K562 (cell line): ENCODE measurements around the gene SYNE2. TPM values are rescaled to one million over a fixed set of nuclear protein-coding genes. Genes with fewer than 3 reads are reported as not detected.

Experiments used
- ATAC-seq: fragments of 200-7000 bp; cut with Tn5 transposase; 3 replicates; pipeline ENCODE4 v1.9.1; 2020; ENCODE audit warnings: moderate library complexity
- BruUV-seq: library from RNA; stranded (reverse); fragments of 400-500 nt; replicated peaks from 2 replicates; lab custom pipeline; 2021; lab: Mats Ljungman, UMichigan
- CTCF ChIA-PET: fragments of 300-600 bp; formaldehyde crosslinking; extraction: SDS; loops from one replicate; lab custom pipeline; 2021; ENCODE audit warnings: low intra/inter-chr PET ratio; lab: Yijun Ruan, JAX
- POLR2A ChIA-PET: fragments of 300-600, 350-650 bp; sonication (Branson Sonifier 250); formaldehyde crosslinking; extraction: SDS; loops from one replicate; lab custom pipeline; 2021; ENCODE audit warnings: antibody characterized with exemption, inconsistent platforms; lab: Yijun Ruan, JAX
- DNase-seq, 4 experiments: peaks; one replicate each; pipeline versions ENCODE4 v3.0.0 to v3.0.0-alpha.2; 2011 to 2018; ENCODE audit warnings: low spot score in 3 of 4, mixed read lengths in 3 of 4; ENCODE audit errors: extremely low read depth in 1 of 4
- FAIRE-seq: peaks from 2 replicates; lab custom pipeline; 2011; peaks lifted over from hg19 to GRCh38; lab: Jason Lieb, UNC
- H2AFZ ChIP-seq: 2 replicates; pipeline ENCODE4 v1.6.0; 2011; ENCODE audit warnings: low read depth, low read length, control low read depth, inconsistent platforms
- H3K27ac ChIP-seq: fragments of 200-600 bp; 3 replicates; pipeline ENCODE4 v1.8.0; 2011; ENCODE audit warnings: low read depth, mild to moderate bottlenecking, control low read depth, inconsistent platforms, low read length, moderate library complexity, mixed read lengths; ENCODE audit errors: extremely low read depth
- H3K27me3 ChIP-seq, 2 experiments: fragments of 300-600 bp in 1 of 2; 2 replicates in 1 of 2; 3 replicates in 1 of 2; pipeline versions ENCODE4 v1.6.0 to v1.8.0; 2011; ENCODE audit warnings: inconsistent platforms in 2 of 2, low read length in 2 of 2, mild to moderate bottlenecking in 1 of 2, mixed read lengths in 1 of 2, moderate library complexity in 1 of 2; ENCODE audit not compliant: control insufficient read depth in 2 of 2, insufficient read depth in 2 of 2
- H3K36me3 ChIP-seq: fragments of 300-600 bp; 3 replicates; pipeline ENCODE4 v1.8.0; 2011; ENCODE audit warnings: mild to moderate bottlenecking, low read length, inconsistent platforms; ENCODE audit not compliant: control insufficient read depth, insufficient read depth
- H3K4me1 ChIP-seq, 2 experiments: fragments of 200-600 bp in 1 of 2; replicated peaks in 1 of 2; 2 replicates in 1 of 2; 3 replicates in 1 of 2; pipeline versions ENCODE4 v1.5.1 to v1.8.0; 2011; ENCODE audit warnings: inconsistent platforms in 2 of 2, low read length in 2 of 2, mild to moderate bottlenecking in 1 of 2, mixed read lengths in 1 of 2, moderate library complexity in 1 of 2; ENCODE audit not compliant: control insufficient read depth in 2 of 2, insufficient read depth in 2 of 2
- H3K4me2 ChIP-seq: 2 replicates; pipeline ENCODE4 v1.6.1; 2011; ENCODE audit warnings: low read length, control low read depth, inconsistent platforms, mixed read lengths; ENCODE audit not compliant: insufficient read depth
- H3K4me3 ChIP-seq: fragments of 200-600 bp; sonication (generic), shearing (Covaris generic); 2 replicates; pipeline ENCODE4 v1.5.1; 2016; ENCODE audit warnings: control low read depth, inconsistent platforms
- H3K79me2 ChIP-seq: fragments of 200-600 bp; 3 replicates; pipeline ENCODE4 v1.8.0; 2011; ENCODE audit warnings: low read length, inconsistent platforms; ENCODE audit not compliant: control insufficient read depth, insufficient read depth
- H3K9ac ChIP-seq, 2 experiments: 2 replicates each; pipeline versions ENCODE4 v1.6.0 to v1.6.1; 2011; ENCODE audit warnings: low read depth in 2 of 2, low read length in 2 of 2, control low read depth in 1 of 2, inconsistent platforms in 1 of 2, mild to moderate bottlenecking in 1 of 2, mixed read lengths in 1 of 2; ENCODE audit not compliant: insufficient read depth in 1 of 2
- H3K9me1 ChIP-seq: one replicate; pipeline ENCODE4 v1.6.0; 2011; ENCODE audit warnings: inconsistent platforms, mild to moderate bottlenecking, low read length, moderate library complexity; ENCODE audit not compliant: control insufficient read depth, insufficient read depth
- H3K9me3 ChIP-seq: replicated peaks from 2 replicates; pipeline ENCODE4 v1.5.1; 2011; ENCODE audit warnings: low read depth, low read length, inconsistent platforms; ENCODE audit not compliant: control insufficient read depth, insufficient read depth
- H4K20me1 ChIP-seq: replicated peaks from 2 replicates; pipeline ENCODE4 v1.6.1; 2011; ENCODE audit warnings: low read length, inconsistent platforms, mixed read lengths; ENCODE audit not compliant: control insufficient read depth, insufficient read depth
- HMGXB4 ChIP-seq: sonication (generic); formaldehyde crosslinking; IDR thresholded peaks from 2 replicates; pipeline ENCODE4 v1.8.1; 2023; ENCODE audit warnings: mild to moderate bottlenecking, missing genetic modification reagents
- MAFF ChIP-seq: IDR thresholded peaks from 2 replicates; pipeline ENCODE4 v1.6.1; 2012; ENCODE audit warnings: low read length, improper control_type of control experiment
- PHF20 ChIP-seq: fragments of 450-650 bp; IDR thresholded peaks from 2 replicates; pipeline ENCODE4 v1.6.1; 2018; ENCODE audit not compliant: partially characterized antibody
- RNF2 ChIP-seq: sonication (generic); IDR thresholded peaks from 2 replicates; pipeline ENCODE4 v1.6.1; 2016
- ZNF232 ChIP-seq: sonication (generic); formaldehyde crosslinking; IDR thresholded peaks from 2 replicates; pipeline ENCODE4 v1.8.0; 2022; ENCODE audit warnings: mild to moderate bottlenecking, missing genetic modification reagents
- in situ Hi-C: fragments of 300-500 bp; cut with MboI; formaldehyde crosslinking; loops from 4 replicates; pipeline ENCODE4 v1.15.0; 2018; ENCODE audit warnings: inconsistent platforms, mixed read lengths
- intact Hi-C: fragments of 100-400 bp; cut with micrococcal nuclease; formaldehyde crosslinking; loops from 2 replicates; pipeline ENCODE4 v1.14.2; 2022
- polyA plus RNA-seq, 8 experiments: library from polyadenylated mRNA; depleted of rRNA in 4 of 8; stranded (reverse) in 5 of 8; unstranded in 3 of 8; fragments of >200 nt; fragmentation: Nextera tagmentation in 2 of 8; fragmentation: Illumina TruSeq in 1 of 8; extraction: Ambion mirVana in 2 of 8; extraction: Trizol in 1 of 8; gene quantifications; 2 replicates each; pipeline versions ENCODE4 v1.2.1 to v1.2.3, GENCODE V29; 2011 to 2014; ENCODE audit warnings: inconsistent platforms in 1 of 8, missing spikeins in 1 of 8
- total RNA-seq, 7 experiments: library from RNA; depleted of rRNA in 6 of 7; stranded (reverse); fragments of >200 nt in 6 of 7; fragmentation: Illumina TruSeq in 2 of 7; extraction: Trizol in 2 of 7; gene quantifications; 2 replicates each; pipeline versions ENCODE4 v1.2.1 to v1.2.3, GENCODE V29; 2011 to 2021; ENCODE audit warnings: low replicate concordance in 1 of 7
- TF ChIP-seq, protein P1 (sequence below): fragments of 450-650 bp; IDR thresholded peaks from 2 replicates; pipeline ENCODE4 v1.6.1; 2016; ENCODE audit warnings: borderline replicate concordance

Gene SYNE2
- total and polyA plus RNA-seq, 9 of the 15 experiments (the other 6 are each of a cell fraction or from before 2014, with no cell fraction given), result 0.06 to 0.53 (median 0.11) TPM

GRCh38 chr14:63923422-63923752 is 70.6 kb downstream of the SYNE2 start (continued):
- TF ChIP-seq, protein P1, sequence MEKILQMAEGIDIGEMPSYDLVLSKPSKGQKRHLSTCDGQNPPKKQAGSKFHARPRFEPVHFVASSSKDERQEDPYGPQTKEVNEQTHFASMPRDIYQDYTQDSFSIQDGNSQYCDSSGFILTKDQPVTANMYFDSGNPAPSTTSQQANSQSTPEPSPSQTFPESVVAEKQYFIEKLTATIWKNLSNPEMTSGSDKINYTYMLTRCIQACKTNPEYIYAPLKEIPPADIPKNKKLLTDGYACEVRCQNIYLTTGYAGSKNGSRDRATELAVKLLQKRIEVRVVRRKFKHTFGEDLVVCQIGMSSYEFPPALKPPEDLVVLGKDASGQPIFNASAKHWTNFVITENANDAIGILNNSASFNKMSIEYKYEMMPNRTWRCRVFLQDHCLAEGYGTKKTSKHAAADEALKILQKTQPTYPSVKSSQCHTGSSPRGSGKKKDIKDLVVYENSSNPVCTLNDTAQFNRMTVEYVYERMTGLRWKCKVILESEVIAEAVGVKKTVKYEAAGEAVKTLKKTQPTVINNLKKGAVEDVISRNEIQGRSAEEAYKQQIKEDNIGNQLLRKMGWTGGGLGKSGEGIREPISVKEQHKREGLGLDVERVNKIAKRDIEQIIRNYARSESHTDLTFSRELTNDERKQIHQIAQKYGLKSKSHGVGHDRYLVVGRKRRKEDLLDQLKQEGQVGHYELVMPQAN, result no peak

DNA sequence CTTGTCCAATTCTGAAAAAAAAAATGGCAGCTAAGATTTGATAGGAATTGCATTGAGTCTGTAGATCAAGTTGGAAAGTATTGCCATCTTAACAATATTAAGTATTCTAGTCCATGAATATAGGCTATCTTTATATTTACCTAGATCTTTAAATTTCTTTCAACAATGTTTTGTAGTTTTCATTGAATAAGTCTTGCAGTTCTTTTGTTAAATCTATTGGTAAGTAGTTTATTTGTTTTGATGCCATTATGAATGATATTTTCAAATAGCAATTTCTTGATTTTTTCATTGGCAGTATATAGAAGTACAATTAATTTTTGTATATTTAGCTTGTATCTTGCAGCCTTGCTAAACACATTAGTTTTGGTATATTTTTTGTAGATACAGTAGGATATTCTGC is 71.6 kb downstream of the SYNE2 start:
- CTCF ChIA-PET, result no interaction called here

More for the DNA sequence above, 71.6 kb downstream of the SYNE2 start:
- no peaks in the 10 kb centered on the region for H3K9me3 ChIP-seq
- H3K9ac ChIP-seq, result no peak overlapping the region
- in situ Hi-C loops, result no loop called here
- H3K4me1 ChIP-seq, result no peaks in the 10 kb centered on the region; a peak in 1 of 5 replicates
- H3K79me2 ChIP-seq, result no peaks in the 10 kb centered on the region
- no TSS peak for BruUV-seq
- intact Hi-C loops, result no loop called here
- no peaks in the 10 kb centered on the region for H3K9me1 ChIP-seq
- H3K27me3 ChIP-seq, result peaks cover 0 to 3% of the 10 kb centered on the region in 2 experiments; a peak in 2 of 5 replicates
- DNase-seq, result no peak
- H3K4me3 ChIP-seq, result no peak overlapping the region
- no peak overlapping the region for H2AFZ ChIP-seq
- POLR2A ChIA-PET, result interaction anchor here (1.6 kb wide), 1 partner anchor 16 kb away, joined by 4 read pairs; no protein-coding TSS in a partner anchor
- FAIRE-seq, result no peak
- no peak for ATAC-seq
- no peak for TF ChIP-seq PHF20
- TF ChIP-seq HMGXB4, result no peak
- TF ChIP-seq ZNF232 (CRISPR knock-in tag), result no peak
- no peak for TF ChIP-seq MAFF
- no peak for TF ChIP-seq RNF2
- TF ChIP-seq, all 486 proteins: peak for 0
- Histone ChIP-seq H3K36me3 (no peaks in the 10 kb centered on the region), H4K20me1 (no peaks in the 10 kb centered on the region), H3K27ac (no peak overlapping the region), H3K4me2 (no peak overlapping the region)
